ENCODE measurements around the gene BRD2. TPM values are rescaled to one million over a fixed set of nuclear protein-coding genes. Genes with fewer than 3 reads are reported as not detected.

The BRD2 gene
- total and polyA plus RNA-seq, 9 of the 15 experiments (the other 6 are each of a cell fraction or from before 2014, with no cell fraction given) = 19.0 to 252 (median 181) TPM

GRCh38 chr6:32967151-32968091, 973 bp upstream of the BRD2 start:
- POLR2A ChIA-PET = interaction anchor here (0.6 to 13.4 kb wide), 7 partner anchors 14 to 1152 kb away, joined by 3 to 384 read pairs (median 4); partner anchors contain the start of genes HLA-DMA, HSPA1A, HSPA1L and RPS18
- peak overlapping the region; percentile 93 for H3K4me2 ChIP-seq (ENCODE audit: insufficient read depth, low read length)
- DNase-seq (ENCODE audit: extremely low read depth in 1 of 4, low spot score in 3 of 4) (peak; percentile 47 to 90 (median 59)), ATAC-seq (peak; percentile 1), FAIRE-seq (peak; percentile 87)
- peak overlapping the region; percentile 70 for H3K4me3 ChIP-seq
- H3K9ac ChIP-seq (ENCODE audit: insufficient read depth in 1 of 2, low read depth in 2 of 2, low read length in 2 of 2) = peak overlapping the region; percentile 99 to 100
- H2AFZ ChIP-seq (ENCODE audit: low read depth, low read length) = peak overlapping the region; percentile 97
- no peaks in the 10 kb centered on the region for H3K27me3 ChIP-seq (ENCODE audit: control insufficient read depth in 2 of 2, insufficient read depth in 2 of 2, low read length in 2 of 2)
- no TSS peak for BruUV-seq (replicated peaks)
- in situ Hi-C loops (cut with MboI) (loop anchor here (25.0 kb wide), 1 partner anchor 1430 kb away; the partner anchor contains the start of genes ATP6V1G2, DDX39B, MCCD1 and NFKBIL1), intact Hi-C loops (cut with micrococcal nuclease) (loop anchor here (1.0 kb wide), 1 partner anchor 34 kb away; no protein-coding TSS in a partner anchor)
- no peaks in the 10 kb centered on the region for H3K9me3 ChIP-seq (replicated peaks; ENCODE audit: control insufficient read depth, insufficient read depth, low read depth, low read length)
- H3K79me2 ChIP-seq (ENCODE audit: control insufficient read depth, insufficient read depth, low read length) = peaks cover 60% of the 10 kb centered on the region
- H3K27ac ChIP-seq (ENCODE audit: extremely low read depth, low read depth, low read length) = peak overlapping the region; percentile 99
- no peaks in the 10 kb centered on the region for H3K9me1 ChIP-seq (ENCODE audit: control insufficient read depth, insufficient read depth, low read length)
- peaks cover 3% of the 10 kb centered on the region for H4K20me1 ChIP-seq (replicated peaks; ENCODE audit: control insufficient read depth, insufficient read depth, low read length)
- H3K36me3 ChIP-seq (ENCODE audit: control insufficient read depth, insufficient read depth, low read length) = peaks cover 9% of the 10 kb centered on the region; the same call in 2 of the 3 replicates
- CTCF ChIA-PET (ENCODE audit: low intra/inter-chr PET ratio) = interaction anchor here (0.6 to 1.2 kb wide), 5 partner anchors 33 to 141 kb away, joined by 3 to 5 read pairs (median 4); no protein-coding TSS in a partner anchor
- WGBS (ENCODE audit: insufficient coverage, low coverage, missing lambda C conversion rate) = 1% methylated on average over 16 of the region's 16 CpGs
- peaks cover 20 to 21% of the 10 kb centered on the region in 2 experiments for H3K4me1 ChIP-seq (replicated peaks in 1 of 2; ENCODE audit: control insufficient read depth in 2 of 2, insufficient read depth in 2 of 2, low read length in 2 of 2)
- TF ChIP-seq POLR2G (IDR thresholded peaks at IDR 0.05; ENCODE audit: low read depth, low read length) = no peak
- TF ChIP-seq GABPB1 (CRISPR knock-in tag; IDR thresholded peaks at IDR 0.05) = no peak
- no peak for TF ChIP-seq MTA3 (IDR thresholded peaks at IDR 0.05; ENCODE audit: borderline replicate concordance)
- 0 out of 2 replicates have a peak, but pooled peaks have one; percentile 8 for TF ChIP-seq CBX5 (IDR thresholded peaks at IDR 0.05; ENCODE audit: borderline replicate concordance, low read depth)
- no peak for TF ChIP-seq TEAD1 (CRISPR knock-in tag; IDR thresholded peaks at IDR 0.05)
- TF ChIP-seq SMARCA4 (IDR thresholded peaks at IDR 0.05) = no peak; the same call in 1 of the 2 replicates
- TF ChIP-seq ZBTB7A (IDR thresholded peaks at IDR 0.05; ENCODE audit: borderline replicate concordance, control insufficient read depth, low read depth, low read length) = peak; percentile 56; the same call in 1 of the 2 replicates
- TF ChIP-seq NR2C1 (IDR thresholded peaks at IDR 0.05) = no peak
- peak; percentile 97 for TF ChIP-seq NR2C1 (tag; IDR thresholded peaks at IDR 0.05)
- TF ChIP-seq, protein P1, sequence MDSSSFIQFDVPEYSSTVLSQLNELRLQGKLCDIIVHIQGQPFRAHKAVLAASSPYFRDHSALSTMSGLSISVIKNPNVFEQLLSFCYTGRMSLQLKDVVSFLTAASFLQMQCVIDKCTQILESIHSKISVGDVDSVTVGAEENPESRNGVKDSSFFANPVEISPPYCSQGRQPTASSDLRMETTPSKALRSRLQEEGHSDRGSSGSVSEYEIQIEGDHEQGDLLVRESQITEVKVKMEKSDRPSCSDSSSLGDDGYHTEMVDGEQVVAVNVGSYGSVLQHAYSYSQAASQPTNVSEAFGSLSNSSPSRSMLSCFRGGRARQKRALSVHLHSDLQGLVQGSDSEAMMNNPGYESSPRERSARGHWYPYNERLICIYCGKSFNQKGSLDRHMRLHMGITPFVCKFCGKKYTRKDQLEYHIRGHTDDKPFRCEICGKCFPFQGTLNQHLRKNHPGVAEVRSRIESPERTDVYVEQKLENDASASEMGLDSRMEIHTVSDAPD (CRISPR knock-in tag; IDR thresholded peaks at IDR 0.05) = no peak
- TF ChIP-seq, protein P2, sequence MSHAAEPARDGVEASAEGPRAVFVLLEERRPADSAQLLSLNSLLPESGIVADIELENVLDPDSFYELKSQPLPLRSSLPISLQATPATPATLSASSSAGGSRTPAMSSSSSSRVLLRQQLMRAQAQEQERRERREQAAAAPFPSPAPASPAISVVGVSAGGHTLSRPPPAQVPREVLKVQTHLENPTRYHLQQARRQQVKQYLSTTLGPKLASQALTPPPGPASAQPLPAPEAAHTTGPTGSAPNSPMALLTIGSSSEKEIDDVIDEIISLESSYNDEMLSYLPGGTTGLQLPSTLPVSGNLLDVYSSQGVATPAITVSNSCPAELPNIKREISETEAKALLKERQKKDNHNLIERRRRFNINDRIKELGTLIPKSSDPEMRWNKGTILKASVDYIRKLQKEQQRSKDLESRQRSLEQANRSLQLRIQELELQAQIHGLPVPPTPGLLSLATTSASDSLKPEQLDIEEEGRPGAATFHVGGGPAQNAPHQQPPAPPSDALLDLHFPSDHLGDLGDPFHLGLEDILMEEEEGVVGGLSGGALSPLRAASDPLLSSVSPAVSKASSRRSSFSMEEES (CRISPR knock-in tag; IDR thresholded peaks at IDR 0.05) = no peak
- TF ChIP-seq, protein P3, sequence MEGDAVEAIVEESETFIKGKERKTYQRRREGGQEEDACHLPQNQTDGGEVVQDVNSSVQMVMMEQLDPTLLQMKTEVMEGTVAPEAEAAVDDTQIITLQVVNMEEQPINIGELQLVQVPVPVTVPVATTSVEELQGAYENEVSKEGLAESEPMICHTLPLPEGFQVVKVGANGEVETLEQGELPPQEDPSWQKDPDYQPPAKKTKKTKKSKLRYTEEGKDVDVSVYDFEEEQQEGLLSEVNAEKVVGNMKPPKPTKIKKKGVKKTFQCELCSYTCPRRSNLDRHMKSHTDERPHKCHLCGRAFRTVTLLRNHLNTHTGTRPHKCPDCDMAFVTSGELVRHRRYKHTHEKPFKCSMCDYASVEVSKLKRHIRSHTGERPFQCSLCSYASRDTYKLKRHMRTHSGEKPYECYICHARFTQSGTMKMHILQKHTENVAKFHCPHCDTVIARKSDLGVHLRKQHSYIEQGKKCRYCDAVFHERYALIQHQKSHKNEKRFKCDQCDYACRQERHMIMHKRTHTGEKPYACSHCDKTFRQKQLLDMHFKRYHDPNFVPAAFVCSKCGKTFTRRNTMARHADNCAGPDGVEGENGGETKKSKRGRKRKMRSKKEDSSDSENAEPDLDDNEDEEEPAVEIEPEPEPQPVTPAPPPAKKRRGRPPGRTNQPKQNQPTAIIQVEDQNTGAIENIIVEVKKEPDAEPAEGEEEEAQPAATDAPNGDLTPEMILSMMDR (IDR thresholded peaks at IDR 0.05 in 2 of 3, conservative IDR thresholded peaks at IDR 0.05 in 1 of 3; ENCODE audit: insufficient read depth in 2 of 3, low read depth in 1 of 3, low read length in 3 of 3) = peak; percentile 78 to 87 (median 87)
- no peak for TF ChIP-seq HINFP (tag; conservative IDR thresholded peaks at IDR 0.05; ENCODE audit: low read depth)

Measured in K562 (cell line).